HG03045 (cell line): ENCODE data around the gene CAPNS2.

Experiments used
- ATAC-seq: cut with Tn5 transposase; IDR thresholded peaks from one replicate; pipeline ENCODE4 v1.9.1; 2021; ENCODE audit warnings: mild to moderate bottlenecking, moderate library complexity; ENCODE audit not compliant: unreplicated experiment

The CAPNS2 gene

GRCh38 chr16:55566432-55567175 lies at the start of gene CAPNS2:
TSS of gene CAPNS2 (plus strand) at chr16:55566684. CDS start at chr16:55566757, 73 bp downstream.
- ATAC-seq: no peak

GRCh38 chr16:55521792-55522191 lies 44.7 kb upstream of the CAPNS2 start:
- no peak for ATAC-seq

- ATAC-seq: no peak
These were observed 40.0 kb upstream of the CAPNS2 start for GRCh38 chr16:55526441-55526840.

- ATAC-seq: no peak
These were observed 38.6 kb upstream of the CAPNS2 start for GRCh38 chr16:55527885-55528284.

- ATAC-seq: no peak
These were observed 37.5 kb upstream of the CAPNS2 start for GRCh38 chr16:55529018-55529417.

- no peak for ATAC-seq
These were observed 36.1 kb upstream of the CAPNS2 start for GRCh38 chr16:55530316-55530856.

- ATAC-seq: no peak
These were observed 34.3 kb upstream of the CAPNS2 start for GRCh38 chr16:55532227-55532626.

- ATAC-seq: no peak
These were observed 31.7 kb upstream of the CAPNS2 start for GRCh38 chr16:55534756-55535155.

GRCh38 chr16:55539049-55539448 lies 27.4 kb upstream of the CAPNS2 start:
- no peak for ATAC-seq

- no peak for ATAC-seq
These were observed 27.0 kb upstream of the CAPNS2 start for GRCh38 chr16:55539488-55539887.

- ATAC-seq: no peak
These were observed 26.3 kb upstream of the CAPNS2 start for GRCh38 chr16:55540221-55540620.

GRCh38 chr16:55542459-55543082 lies 23.9 kb upstream of the CAPNS2 start:
- no peak for ATAC-seq

GRCh38 chr16:55543472-55543871 lies 23.0 kb upstream of the CAPNS2 start:
- no peak for ATAC-seq

- ATAC-seq: no peak
These were observed 13.9 kb upstream of the CAPNS2 start for GRCh38 chr16:55552621-55553020.

GRCh38 chr16:55555436-55555835 lies 11.0 kb upstream of the CAPNS2 start:
- ATAC-seq: no peak

- ATAC-seq: no peak
These were observed 9.3 kb upstream of the CAPNS2 start for GRCh38 chr16:55557186-55557585.

- ATAC-seq: no peak
These were observed 7.3 kb upstream of the CAPNS2 start for GRCh38 chr16:55559233-55559632.

- no peak for ATAC-seq
These were observed 6.5 kb upstream of the CAPNS2 start for GRCh38 chr16:55559933-55560516.

- ATAC-seq: no peak
These were observed 5.1 kb upstream of the CAPNS2 start for GRCh38 chr16:55561319-55561848.

- ATAC-seq: no peak
These were observed 3.5 kb upstream of the CAPNS2 start for GRCh38 chr16:55562936-55563335.

GRCh38 chr16:55563797-55564196 lies 2.7 kb upstream of the CAPNS2 start:
- ATAC-seq: no peak

GRCh38 chr16:55565086-55565485 lies 1.4 kb upstream of the CAPNS2 start:
- no peak for ATAC-seq
